Limb (tissue), 2 donors: Measurements from ENCODE around the gene ZNF469.

Experiments
- DNase-seq, 2 donors: peaks; one replicate each; pipeline ENCODE4 v3.0.0-alpha.2; 2016; ENCODE audit errors: extremely low spot score in 2 of 2

The ZNF469 gene

GRCh38 chr16:88346680-88347505 is 35.9 kb upstream of the ZNF469 start:
- DNase-seq, result no peak

- DNase-seq, result no peak
These were observed 34.9 kb upstream of the ZNF469 start for GRCh38 chr16:88347656-88348376.

- DNase-seq, result no peak
These were observed 34.2 kb upstream of the ZNF469 start for GRCh38 chr16:88348377-88349152.

GRCh38 chr16:88349153-88349902 is 33.4 kb upstream of the ZNF469 start:
- no peak for DNase-seq

GRCh38 chr16:88349903-88350900 is 32.6 kb upstream of the ZNF469 start:
- no peak for DNase-seq

GRCh38 chr16:88350922-88351321 is 31.8 kb upstream of the ZNF469 start:
- DNase-seq, result no peak

- DNase-seq, result no peak
These were observed 31.2 kb upstream of the ZNF469 start for GRCh38 chr16:88351491-88352101.

- DNase-seq, result no peak
These were observed 30.2 kb upstream of the ZNF469 start for GRCh38 chr16:88352261-88353200.

GRCh38 chr16:88353232-88353631 is 29.5 kb upstream of the ZNF469 start:
- DNase-seq, result no peak

- DNase-seq, result no peak
These were observed 29.1 kb upstream of the ZNF469 start for GRCh38 chr16:88353691-88354090.

GRCh38 chr16:88354229-88355092 is 28.3 kb upstream of the ZNF469 start:
- no peak for DNase-seq

GRCh38 chr16:88355093-88355388 is 27.7 kb upstream of the ZNF469 start:
- no peak for DNase-seq

GRCh38 chr16:88355389-88356123 is 27.2 kb upstream of the ZNF469 start:
- no peak for DNase-seq

- no peak for DNase-seq
These were observed 26.5 kb upstream of the ZNF469 start for GRCh38 chr16:88356124-88356726.

GRCh38 chr16:88356727-88357199 is 26.0 kb upstream of the ZNF469 start:
- DNase-seq, result no peak

- no peak for DNase-seq
These were observed 25.3 kb upstream of the ZNF469 start for GRCh38 chr16:88357317-88358022.
